BE2C (cell line): ENCODE results near the gene ADAMTSL1.

Source experiments
- DNase-seq: peaks from one replicate; pipeline ENCODE4 v3.0.0-alpha.2; 2020
- H3K27me3 ChIP-seq: fragments of 250-450 bp; sonication (Bioruptor Pico); 2 replicates; pipeline ENCODE4 v1.5.1; 2020; ENCODE audit warnings: mild to moderate bottlenecking
- H3K36me3 ChIP-seq: fragments of 250-450 bp; sonication (Bioruptor Pico); 2 replicates; pipeline ENCODE4 v1.5.1; 2020; ENCODE audit warnings: mild to moderate bottlenecking
- H3K4me1 ChIP-seq: fragments of 250-450 bp; sonication (Bioruptor Pico); 2 replicates; pipeline ENCODE4 v1.5.1; 2020
- H3K4me3 ChIP-seq: 2 replicates; pipeline ENCODE4 v1.5.1; 2011; ENCODE audit warnings: low read depth, low read length
- H3K9me3 ChIP-seq: fragments of 250-450 bp; sonication (Bioruptor Pico); 2 replicates; pipeline ENCODE4 v1.5.1; 2020
- TF ChIP-seq, protein P1 (sequence below): IDR thresholded peaks from 2 replicates; pipeline ENCODE4 v1.5.1; 2012; ENCODE audit warnings: mild to moderate bottlenecking, low read depth, low read length

The ADAMTSL1 gene

DNA sequence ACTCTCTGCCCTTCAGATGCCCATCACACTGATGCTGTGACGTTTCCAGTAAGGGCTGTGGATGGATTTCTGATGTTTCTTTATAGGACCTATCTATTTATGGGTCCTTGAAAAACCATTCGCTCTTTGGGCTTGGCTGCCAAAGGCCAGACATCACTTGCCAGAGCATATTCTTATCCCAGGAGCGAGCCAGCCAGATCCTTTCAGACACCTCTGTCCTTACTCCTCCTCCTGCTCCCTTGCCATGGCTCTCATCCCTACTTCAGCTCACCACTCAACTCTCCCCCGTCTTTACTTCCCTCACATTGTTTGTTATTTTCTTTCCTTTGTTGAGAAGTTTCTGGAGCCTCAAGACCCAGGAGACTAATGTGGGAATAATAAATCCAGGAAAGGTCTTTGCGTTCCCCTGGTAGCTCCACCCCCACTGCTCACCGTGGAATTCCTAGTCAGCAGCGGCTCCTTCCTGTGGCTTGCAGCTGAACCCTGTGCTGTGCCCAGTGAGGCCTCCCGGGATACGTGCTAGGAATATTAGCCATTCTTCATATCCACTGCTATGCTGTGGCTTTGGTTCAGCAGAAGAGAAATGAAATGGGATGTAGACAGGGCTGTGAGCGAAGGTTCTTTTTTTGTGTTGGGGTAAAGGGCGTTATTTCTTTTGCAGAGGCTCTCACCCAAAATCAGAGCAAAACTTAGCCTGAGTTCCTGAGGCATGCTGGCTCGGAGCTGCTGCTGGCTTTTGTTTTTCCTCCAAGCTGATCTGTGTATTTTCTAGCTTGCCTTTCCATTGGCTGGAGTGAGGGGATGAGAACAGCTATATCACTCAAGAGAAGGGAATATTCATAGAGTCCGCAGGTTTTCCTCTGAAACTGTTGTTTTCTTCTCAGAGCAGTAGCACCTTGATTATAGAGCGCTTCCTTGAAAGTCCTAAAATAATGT, 387.9 kb downstream of the ADAMTSL1 start:
- TF ChIP-seq, protein P1, sequence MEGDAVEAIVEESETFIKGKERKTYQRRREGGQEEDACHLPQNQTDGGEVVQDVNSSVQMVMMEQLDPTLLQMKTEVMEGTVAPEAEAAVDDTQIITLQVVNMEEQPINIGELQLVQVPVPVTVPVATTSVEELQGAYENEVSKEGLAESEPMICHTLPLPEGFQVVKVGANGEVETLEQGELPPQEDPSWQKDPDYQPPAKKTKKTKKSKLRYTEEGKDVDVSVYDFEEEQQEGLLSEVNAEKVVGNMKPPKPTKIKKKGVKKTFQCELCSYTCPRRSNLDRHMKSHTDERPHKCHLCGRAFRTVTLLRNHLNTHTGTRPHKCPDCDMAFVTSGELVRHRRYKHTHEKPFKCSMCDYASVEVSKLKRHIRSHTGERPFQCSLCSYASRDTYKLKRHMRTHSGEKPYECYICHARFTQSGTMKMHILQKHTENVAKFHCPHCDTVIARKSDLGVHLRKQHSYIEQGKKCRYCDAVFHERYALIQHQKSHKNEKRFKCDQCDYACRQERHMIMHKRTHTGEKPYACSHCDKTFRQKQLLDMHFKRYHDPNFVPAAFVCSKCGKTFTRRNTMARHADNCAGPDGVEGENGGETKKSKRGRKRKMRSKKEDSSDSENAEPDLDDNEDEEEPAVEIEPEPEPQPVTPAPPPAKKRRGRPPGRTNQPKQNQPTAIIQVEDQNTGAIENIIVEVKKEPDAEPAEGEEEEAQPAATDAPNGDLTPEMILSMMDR, result no peak
- DNase-seq, result no peak
- Histone ChIP-seq H3K9me3 (no peaks in the 10 kb centered on the region), H3K27me3 (no peaks in the 10 kb centered on the region), H3K36me3 (no peaks in the 10 kb centered on the region), H3K4me1 (no peaks in the 10 kb centered on the region), H3K4me3 (no peak overlapping the region)

DNA sequence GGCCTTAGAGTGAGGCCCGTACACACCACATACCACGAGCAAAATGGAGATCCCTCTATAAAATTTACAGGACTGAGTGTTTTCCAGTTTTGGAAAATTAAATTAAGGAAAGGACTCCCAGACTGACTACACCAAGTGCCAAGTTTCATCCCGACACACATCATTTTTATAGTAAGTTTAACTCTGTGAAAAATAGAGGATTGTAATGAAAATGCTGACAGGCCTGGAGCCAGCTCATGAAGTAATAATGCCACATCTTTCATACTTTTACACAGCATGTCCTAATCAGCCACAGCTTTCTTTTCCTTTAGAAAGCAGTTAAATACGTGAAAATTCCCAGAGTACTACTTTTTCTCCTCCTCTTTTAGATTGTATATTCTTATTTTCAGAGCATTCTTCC, 389.8 kb downstream of the ADAMTSL1 start:
- Histone ChIP-seq H3K9me3 (no peaks in the 10 kb centered on the region), H3K4me1 (no peaks in the 10 kb centered on the region), H3K27me3 (no peaks in the 10 kb centered on the region), H3K4me3 (no peak overlapping the region), H3K36me3 (no peaks in the 10 kb centered on the region)
- TF ChIP-seq, protein P1, result no peak
- DNase-seq, result no peak

DNA sequence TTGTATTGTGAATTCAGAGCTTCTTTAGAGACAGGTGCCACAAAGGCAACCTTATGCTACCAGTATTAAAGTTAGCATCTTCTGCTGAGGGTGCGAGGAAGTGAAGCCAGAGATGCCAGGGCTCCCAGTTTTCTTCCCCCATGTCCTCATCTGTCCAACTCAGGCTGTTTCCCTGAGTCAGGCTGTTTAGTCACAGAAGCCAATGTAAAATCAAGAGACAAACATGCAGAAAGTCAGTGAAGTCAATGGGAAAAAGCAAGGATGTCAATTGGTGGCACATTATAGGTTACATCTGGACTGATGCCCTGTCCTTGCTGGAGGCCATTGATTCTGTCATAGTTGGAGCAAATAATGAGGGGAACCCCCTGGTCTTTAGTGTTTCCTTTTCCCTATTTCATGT, 390.6 kb downstream of the ADAMTSL1 start:
- TF ChIP-seq, protein P1, result no peak

DNA sequence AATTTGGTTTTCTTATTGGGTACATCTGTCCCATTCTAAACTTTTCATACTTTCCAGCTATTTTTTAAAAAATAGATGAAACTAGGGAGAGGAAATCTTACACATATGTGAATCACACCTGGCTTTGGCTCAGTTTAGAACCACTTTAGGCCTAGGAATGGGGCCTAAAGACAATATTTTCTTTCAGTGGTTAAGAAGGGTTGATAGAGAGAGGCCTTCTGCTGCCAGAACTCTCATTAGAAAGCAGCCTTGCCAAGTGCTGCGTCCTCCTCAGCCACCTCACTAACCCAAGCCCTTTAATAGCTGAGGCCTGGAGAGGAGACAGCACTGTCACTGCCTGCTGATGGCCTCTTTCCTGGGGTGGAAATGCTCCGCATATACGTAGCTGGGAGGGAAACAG, 391.6 kb downstream of the ADAMTSL1 start:
- Histone ChIP-seq H3K36me3 (no peaks in the 10 kb centered on the region), H3K4me3 (no peak overlapping the region), H3K9me3 (no peaks in the 10 kb centered on the region; the same call in 1 of the 2 replicates)

More for the DNA sequence above, 390.6 kb downstream of the ADAMTSL1 start:
- H3K9me3 ChIP-seq, result no peaks in the 10 kb centered on the region; the same call in 1 of the 2 replicates
- no peak overlapping the region for H3K4me3 ChIP-seq
- no peaks in the 10 kb centered on the region for H3K36me3 ChIP-seq
- no peaks in the 10 kb centered on the region for H3K27me3 ChIP-seq
- no peaks in the 10 kb centered on the region for H3K4me1 ChIP-seq
- no peak for DNase-seq

DNA sequence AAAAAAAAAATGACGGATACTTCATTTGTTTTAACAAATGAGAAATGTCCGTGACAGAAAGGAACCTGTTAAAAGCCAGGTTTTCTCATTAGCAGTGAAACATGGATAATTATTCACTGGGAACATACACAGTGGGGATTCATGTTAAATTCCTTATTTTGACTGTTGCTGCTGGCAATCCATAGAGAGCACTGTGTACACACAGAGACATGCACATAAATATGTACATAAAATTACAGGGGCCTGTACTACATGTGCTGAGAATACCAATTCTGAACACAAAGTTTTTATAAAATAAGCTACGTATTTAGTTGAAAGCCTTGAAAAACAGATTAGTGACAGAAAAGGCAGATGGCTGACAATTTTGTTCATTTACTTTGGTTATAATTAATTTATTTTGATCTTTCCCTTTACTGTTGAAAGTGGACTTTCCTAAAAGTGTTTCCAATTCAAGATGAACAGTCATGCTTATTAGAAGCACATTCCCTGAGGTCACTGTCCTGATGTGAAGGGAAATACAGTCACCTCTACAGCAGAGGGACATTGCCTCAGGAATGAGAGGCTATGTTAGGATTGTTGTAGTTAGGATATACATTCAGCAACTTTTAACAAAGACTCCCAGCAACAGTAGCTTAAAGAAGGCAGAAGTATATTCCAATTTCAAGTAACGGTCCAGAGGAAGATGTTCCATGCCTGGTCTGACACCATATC, 392.3 kb downstream of the ADAMTSL1 start:
- H3K36me3 ChIP-seq, result no peaks in the 10 kb centered on the region
- H3K9me3 ChIP-seq, result no peaks in the 10 kb centered on the region; the same call in 1 of the 2 replicates
- H3K4me3 ChIP-seq, result no peak overlapping the region
- DNase-seq, result no peak
- TF ChIP-seq, protein P1, result no peak
- no peaks in the 10 kb centered on the region for H3K27me3 ChIP-seq
- H3K4me1 ChIP-seq, result no peaks in the 10 kb centered on the region

More for the DNA sequence above, 391.6 kb downstream of the ADAMTSL1 start:
- TF ChIP-seq, protein P1, result no peak
- Histone ChIP-seq H3K4me1 (no peaks in the 10 kb centered on the region), H3K27me3 (no peaks in the 10 kb centered on the region)
- DNase-seq, result no peak

DNA sequence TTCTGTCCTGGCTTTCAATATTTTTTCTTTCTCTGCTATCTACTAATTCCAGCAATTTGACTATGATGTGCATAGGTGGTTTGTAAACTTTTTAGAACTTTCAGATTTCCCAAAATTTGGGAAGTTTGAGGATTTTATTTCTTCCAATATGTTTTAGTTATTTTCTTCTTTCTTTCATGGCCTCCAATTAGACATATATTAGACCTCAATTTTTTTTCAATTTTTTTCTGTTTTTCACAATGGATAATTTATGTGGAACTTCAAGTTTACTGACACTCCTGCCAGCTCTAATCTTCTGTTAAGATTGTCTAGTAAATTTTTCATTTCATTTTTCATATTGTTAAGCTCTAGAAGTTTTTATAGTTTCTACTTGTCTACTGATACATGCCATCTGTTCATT, 395.8 kb downstream of the ADAMTSL1 start:
- no peak for DNase-seq
- Histone ChIP-seq H3K4me3 (no peak overlapping the region), H3K9me3 (no peaks in the 10 kb centered on the region; the same call in 1 of the 2 replicates), H3K36me3 (no peaks in the 10 kb centered on the region), H3K4me1 (no peaks in the 10 kb centered on the region), H3K27me3 (no peaks in the 10 kb centered on the region)
- TF ChIP-seq, protein P1, result no peak
